ENCODE data around the gene VARS1.

VARS1 gene

DNA sequence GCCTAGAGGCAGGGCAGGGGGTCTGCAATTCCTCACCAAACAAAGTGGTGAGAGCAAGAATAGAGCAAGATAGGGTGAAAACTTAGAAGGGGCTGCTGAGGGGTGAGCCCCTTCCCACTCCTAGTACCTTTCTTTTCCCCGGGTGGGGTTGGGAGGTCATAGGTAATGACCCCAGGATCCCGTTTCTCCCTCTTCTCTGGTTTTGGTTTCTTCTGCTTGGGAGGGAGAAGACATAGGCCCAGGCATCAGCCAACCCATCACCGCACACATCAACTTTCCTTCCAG is 3.5 kb downstream of the VARS1 start:
- DNase-seq = no peak

DNA sequence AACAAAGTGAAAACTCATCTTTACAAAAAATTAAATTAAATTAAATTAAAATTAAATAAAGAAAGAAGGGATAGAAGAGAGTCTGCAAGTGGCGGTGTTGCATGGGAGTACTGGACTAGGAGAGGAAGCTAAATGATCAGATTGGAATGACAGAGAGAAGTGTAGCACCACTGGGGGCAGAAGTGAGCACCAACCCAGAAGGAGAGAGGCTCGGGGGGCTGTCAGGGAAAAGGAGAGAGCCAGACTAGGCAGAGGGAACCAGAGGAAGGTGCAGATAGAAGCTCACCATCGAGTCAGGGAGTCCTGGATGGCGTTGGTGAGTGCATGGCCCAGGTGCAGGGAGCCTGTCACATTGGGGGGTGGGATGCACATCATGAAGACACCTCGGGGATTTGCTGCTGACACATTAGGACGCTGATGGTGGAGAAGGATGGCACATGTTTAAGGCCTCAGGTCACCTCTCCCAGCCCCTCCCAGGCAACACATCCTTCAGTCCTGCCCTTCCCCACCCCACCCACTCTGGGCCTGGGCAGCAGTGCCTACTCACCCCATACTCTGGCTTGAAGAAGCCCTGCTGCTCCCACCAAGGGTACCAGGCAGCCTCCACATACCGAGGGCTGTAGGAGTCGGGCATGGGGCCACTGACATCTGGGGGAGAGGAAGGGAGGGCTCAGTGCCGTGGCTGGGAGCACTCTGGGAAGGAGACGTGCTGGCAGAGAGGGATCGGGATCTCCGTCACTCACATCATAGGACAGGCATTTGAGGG is 4.0 kb downstream of the VARS1 start:
- peak; percentile 83 for DNase-seq

DNA sequence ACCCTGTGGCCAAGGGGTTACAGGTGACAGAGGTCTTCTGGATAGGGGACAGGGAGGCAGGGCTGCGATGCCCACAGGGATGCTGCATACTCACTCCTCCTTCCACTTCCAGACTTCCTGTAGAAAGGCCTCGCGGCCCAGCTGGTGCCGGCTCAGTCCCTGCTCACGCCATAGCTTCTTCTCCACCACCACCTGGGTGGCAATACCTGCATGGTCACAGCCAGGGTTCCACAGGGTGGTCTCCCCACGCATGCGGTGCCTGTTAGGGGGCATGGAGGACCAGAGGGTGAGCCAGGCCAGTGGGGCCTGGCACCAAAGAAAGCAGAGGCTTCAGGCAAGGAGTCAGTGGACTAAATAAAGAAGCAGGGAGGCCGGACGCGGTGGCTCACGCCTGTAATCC is 10.1 kb downstream of the VARS1 start:
- no peak for DNase-seq

DNA sequence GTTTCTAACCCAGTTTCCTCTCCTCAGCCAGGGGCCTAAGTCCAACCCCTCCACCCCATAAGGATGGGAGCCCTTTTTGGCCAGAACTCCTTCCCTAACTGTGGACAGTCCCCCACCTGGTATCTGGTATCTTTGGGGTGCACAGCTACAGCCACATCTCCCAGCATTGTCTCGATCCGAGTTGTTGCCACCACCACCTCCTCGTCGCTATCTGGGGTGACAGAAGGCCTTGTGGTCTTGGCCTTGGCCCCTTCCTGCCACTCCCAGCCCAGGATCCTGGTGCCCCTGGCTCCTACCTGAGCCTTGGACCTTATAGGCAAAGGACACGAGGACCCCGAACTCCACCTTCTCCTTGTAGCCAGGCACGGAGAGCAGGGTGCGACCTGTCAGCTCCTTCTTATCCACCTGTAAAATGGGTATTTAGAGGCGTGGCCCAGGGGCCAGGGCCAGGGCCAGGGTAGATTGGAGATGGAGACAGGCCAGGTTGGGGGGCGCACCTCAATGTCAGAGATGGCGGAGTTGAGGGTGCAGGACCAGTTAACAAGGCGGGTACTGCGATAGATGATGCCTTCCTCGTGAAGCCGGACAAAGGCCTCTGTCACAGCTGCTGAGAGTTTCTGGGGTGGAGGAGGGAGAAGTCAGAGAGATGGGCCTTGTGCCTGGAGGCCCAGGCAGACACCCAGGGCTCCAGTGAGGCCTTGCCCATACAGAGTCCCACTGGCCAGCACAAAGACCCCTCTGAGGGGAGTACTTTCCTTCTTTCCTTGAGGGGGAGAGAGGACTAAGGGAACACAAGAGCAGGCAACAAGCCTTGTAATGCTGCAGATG is 11.2 kb downstream of the VARS1 start:
- no peak for DNase-seq

DNA sequence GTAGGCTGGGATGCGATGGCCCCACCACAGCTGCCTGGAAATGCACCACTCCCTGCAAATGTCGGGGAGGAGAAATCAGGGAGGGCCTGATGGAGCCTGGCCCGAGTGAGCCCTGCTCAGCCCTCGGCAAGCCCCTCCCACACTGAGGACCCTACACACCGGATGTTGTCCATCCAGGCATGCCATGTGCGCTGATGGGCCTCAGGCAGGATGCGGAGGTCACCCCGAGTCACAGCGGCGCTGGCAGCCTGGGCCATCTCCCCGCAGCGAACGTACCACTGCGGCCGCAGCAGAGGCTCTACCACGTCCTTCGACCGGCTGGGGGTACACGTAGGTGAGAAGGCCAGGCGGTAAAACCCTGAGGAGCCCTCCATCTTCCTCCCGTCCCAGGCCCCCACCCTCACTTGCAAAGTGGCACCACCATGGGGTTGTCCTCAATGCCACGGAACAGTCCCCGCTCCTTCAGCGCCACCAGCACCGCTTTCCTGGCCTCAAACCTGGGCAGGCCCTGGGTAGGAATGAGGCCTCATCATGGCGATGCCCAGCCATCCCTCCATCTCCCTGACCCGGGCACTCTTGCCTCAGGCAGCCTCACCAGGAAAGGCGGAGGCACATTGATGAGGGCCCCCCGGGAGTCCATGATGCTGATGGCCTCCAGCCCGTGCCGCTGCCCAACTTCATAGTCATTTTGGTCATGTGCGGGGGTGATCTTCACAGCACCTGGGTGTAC is 13.3 kb downstream of the VARS1 start:
- no peak for DNase-seq

DNA sequence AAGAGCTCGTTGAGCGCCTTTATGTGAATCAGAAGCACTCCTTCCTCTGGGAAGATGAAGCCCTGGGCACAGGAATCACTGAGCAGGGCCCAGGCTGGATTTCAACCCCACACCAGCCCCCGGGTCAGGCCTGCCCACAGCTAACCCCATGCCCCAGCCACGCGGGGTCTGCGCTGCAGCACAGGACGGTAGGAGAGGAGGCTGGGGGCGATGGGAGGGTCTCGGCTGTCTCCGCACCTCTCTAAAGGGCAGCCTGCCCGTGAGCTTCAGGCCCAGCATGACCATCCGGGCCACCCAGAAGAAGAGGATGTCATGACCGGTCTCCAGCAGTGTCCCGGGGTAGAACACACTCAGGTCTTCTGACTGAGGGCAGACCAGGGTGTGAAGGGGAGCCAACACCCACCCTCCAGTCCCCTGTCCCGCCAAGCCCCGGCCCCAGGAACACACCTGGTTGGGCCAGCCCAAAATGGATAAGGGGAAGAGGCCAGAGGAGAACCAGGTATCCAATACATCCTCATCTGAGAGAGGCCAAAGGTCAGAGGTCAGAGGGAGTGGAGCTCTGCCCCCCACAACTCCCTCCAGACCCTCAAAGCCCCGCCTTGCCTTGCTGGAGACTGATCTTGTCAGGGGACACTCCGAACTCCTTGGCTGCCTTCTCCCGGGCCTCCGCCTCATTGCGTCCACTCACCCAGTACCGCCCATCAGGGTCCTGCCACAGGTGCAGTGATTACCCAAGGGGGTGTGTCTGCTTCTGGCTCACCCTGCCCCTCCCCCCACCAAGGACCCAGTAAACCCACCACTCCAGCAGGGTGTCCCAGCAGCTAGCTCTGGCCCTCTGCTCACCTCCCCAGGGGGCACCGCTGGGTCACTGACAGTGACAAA is 14.1 kb downstream of the VARS1 start:
- DNase-seq = no peak

DNA sequence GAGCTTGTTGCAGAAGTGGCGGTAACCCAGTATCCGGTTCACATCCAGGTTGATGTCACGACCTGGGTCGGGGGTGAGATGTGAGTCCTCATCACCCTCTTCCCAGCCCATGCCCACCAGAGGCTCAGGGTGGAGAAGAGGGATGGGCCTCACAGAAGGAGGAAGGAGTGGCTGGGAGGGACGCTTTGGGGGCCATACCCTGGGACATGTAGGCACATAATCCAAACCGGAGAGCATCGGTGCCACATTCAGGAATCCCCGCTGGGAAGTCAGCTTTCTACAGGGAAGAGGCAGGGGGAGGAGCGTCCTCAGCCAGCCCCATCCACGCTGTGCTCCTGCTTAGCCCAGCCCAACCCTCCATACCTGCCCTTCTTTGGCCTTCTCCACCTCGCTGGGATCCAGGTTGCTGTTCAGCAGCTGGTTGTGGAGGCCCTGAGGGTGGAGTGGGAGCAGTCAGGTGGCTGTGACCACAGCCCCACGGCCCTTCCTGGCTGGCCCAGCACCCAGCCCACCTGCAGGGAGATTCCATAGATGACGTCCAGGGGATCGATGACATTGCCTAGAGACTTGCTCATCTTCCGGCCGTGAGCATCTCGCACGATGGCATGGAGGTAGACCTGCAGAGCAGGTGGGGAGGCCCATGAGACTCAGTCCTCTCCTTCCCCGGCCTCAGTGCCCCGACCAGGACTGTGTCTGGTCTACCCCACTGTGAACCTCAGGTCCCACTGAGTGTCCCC is 14.9 kb downstream of the VARS1 start:
- no peak for DNase-seq

DNA sequence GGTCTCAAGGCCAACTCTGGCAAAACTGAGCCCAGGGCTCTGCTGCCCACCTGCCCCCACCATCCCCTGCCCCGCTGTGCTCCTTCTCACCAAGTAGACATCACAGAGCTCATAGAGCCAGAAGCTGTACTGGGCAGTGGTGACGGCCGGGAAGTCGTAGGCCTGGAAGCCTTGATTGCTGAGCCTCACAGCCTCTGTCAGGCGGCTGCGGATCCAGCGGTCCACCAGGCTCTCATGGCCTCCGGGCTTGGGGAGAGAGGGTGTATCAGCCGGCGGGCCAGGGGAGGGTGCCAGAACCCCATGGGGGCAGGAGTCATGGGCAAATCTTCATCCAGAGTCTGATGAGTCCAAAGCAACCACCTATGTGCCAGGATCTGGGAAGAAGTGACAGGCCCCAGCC is 15.6 kb downstream of the VARS1 start:
- DNase-seq = no peak

DNA sequence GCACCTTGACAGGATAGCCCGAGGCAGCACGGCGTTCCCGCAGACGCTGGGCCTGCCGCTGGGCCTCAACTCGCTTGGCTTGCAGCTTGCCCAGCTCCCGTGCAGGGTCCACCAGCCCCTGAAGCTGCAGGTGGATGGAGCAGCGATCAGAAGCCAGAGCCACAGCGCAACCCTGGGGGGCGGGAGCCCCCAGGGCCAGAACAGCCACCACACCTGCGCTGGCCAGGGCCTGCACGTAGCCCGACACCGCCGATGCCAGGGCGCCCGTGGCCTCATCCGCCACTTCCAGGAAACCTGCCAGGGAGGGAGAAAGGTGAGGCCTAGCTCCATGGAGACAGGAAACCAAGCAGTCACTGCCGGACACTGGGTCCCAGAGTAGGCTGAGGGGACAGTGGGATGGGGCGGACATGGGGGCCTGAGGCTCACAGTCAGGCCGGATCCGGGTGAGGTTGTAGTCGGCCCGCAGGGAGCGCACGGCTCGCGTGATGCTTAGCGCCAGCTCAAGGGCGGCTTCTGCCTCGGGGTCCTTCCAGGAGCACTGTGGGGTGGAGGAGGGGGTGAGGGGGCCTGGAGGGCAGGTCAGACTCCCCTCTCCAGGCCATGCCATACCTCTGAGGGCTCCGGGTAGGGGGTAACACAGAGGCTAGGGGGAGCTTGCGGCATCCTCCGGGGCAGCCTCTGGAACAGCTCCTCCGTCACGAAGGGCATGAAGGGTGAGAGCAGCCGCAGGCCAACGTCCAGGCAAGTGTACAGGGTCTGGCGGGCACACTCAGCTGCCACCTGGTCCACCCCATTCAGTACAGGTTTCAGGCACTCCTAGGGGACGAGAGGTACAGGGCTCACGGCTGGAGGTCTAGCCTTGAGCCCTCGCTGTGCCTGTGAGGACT is 16.3 kb downstream of the VARS1 start:
- no peak for DNase-seq

DNA sequence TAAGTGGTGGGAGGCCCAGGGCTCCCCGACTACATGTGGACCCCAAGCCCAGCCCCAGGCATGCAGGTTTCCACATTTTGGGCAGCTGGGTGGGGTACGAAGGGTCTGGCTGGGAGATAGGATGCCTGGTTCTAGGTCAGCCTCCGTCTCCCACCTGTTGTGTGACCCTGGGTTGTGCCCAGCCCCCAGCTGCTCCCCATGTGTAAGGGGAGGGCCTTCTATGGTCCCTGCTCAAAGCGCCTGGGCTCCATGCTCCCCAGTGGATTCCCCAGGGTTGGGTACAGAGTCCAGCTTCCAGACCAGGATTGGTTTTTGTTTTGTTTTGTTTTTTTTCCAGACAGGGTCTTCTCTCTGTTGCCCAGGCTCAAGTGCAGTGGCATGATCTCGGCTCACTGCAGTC is 17.4 kb downstream of the VARS1 start:
- DNase-seq = no peak

DNA sequence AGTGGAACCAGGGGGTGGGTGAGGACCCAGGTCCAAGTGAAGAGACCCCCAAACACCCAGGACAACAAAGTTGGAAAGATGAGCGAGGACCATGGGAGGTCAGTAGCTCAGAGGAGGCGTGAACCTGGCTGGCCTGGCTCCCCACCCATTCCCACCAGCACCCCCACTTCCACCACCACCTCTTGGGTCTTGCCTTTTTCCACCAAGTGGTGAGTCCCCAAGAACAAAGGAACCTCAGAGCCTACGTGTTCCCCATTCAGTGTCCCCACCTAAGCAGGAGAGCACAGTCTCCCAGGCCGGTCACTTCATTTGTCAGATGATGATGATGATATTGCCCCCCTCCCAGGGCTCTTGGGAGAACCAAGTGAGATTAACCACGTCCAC is 17.9 kb downstream of the VARS1 start:
- no peak for DNase-seq

DNA sequence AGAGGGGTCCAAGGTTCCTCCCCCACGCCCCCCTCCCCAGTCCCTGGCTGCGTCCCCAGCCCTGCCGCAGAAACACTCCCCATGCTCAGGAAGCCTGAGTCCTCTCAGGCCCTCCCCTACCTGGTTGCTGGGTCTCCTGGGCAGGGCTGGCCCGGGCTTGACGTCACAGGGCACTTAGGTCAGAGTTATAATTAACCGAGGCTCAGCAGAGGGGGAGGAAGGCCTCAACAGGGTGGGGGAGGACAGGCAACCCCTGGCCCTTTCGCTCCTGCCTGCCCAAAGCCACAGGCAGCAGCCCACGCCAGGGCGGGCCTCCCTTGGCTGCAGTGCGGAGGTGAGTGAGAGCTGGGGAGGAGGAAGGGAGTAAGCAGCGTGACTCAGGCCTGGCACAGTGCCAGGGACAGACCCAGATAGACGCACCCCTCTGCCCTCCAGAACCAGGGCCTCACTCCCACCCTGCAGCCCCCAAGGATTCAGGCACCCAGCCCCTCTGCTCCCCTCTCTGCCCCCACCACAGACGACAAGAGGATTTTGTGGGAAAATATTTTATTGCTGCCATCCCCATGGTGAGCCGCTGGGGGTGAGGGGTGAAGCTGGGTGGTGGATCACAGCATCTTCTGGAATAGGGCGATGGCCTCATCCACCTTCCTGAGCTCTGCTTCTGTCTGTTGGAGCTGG is 18.4 kb downstream of the VARS1 start, which contains the start of gene VWA7:
Gene VWA7 (minus strand): TSS at position 340 of the 678 bp plus-strand sequence. CDS start 549 bp downstream, outside the sequence.
- peak; percentile 98 for DNase-seq

DNA sequence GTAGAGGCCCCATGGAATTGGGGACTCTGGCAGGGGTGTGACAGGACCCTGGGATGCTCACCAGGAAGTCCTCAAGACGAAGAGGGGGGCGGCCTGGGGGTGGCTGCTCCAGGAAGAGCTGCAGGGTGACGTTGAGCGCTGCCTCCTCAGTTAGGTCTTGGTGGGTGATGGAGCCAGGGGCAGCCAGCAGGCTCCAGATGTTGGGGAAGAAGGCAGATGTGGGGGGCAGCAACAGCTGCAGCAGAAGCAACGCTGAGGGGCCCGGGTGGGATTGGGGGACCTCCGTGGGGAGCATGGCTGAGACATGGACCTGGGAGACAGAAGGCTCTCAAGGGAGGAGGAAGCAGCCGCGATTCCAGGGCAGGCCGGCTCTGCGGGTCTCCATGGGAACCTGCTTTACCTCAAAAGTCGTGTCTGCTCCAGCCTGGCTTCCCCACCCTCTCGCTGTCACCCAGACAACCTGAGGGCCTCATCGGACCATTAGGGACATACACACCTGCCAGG is 19.0 kb downstream of the VARS1 start:
- peak; percentile 88 for DNase-seq

DNA sequence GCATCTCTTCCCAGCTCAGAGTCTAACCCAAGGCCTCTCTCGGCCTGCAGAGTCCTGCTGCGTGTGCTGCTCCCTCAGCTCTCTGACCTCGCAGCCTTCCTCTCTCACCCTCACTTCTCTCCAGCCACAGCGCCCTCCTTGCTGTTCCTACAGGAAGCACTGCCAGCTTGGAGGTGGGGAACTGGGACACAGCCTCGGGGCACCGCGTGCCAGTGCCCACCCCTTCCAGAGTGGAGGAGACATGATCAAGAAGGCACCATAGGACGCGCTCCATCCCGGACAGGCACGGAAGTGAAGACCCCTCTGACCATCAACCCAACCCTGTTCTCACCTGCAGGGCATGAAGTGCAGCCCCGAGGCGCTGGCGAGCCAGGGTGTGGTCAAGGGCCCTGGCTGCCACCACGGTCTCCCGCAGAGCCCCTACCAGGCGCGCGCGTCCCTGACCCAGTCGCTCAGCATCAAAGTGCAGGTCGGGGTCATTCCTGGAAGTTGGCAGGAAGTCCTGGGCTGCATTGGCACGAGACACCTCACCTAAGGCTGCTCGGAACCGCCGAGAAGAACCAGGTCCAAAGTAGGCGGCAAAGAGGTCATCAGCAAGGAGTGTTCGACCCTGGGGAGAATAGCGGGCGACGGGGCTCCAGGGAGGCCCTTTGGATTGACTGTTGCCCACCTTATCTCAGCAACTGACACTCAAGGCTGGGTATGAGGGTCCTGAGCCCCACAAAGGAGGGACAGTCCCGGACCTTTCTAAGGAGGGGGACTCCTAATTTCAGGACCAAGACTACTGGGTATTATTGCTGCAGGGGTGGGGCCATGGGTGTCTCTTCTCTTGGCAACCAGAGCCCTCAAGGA is 19.7 kb downstream of the VARS1 start:
- DNase-seq = no peak

DNA sequence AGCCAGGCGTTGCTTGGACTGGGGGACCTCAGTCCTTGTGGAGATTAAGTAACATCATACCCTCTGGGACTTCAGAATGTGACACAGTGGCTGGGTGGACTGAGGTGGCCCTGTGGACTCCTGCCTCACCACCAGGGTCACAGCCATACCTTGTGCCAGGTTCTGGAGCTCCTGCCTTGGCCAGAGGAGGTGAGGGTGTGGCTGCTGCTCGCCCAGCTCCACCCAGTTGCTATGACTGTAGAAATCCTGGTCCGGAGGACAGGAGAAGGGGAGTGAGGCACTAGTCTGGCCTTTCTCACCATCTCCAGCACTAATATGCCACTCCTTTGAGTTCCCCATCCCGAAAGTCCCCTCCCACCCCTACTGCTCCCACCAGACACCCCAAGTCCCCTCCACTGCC is 20.4 kb downstream of the VARS1 start:
- DNase-seq = no peak

DNA sequence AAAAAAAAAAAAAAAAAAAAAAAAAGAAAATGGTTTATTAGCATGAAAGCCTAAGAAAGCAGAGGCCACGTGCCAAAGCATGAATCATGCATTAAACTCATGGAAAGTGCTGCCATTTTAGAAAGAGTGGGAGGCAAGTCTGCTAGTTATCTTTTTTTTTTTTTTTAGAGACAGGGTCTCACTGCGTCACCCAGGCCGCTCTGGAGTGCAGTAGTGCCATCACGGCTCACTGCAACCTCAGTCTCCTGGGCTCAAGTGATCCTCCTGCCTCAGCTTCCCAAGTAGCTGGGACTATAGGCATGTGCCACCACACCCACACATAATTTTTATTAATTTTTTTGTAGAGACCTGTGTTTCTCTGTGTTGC is 23.6 kb downstream of the VARS1 start:
- no peak for DNase-seq

DNA sequence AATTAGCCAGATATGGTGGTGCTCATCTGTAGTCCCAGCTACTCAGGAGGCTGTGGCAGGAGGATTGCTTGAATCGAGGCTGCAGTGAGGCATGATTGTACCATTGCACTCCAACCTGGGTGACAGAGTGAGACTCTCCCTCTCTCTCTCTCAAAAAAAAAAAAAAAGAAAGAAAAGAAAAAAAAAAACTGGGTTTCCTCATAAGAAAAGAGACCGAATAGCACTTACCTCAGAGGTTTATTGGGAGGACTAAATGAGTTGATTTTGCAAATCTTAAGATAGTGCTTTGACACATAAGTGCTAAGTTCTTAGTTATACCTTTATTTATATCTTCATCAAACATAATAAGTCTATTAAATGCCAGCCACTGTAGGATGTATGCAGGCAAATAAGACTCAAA is 24.7 kb downstream of the VARS1 start:
- DNase-seq = no peak

DNA sequence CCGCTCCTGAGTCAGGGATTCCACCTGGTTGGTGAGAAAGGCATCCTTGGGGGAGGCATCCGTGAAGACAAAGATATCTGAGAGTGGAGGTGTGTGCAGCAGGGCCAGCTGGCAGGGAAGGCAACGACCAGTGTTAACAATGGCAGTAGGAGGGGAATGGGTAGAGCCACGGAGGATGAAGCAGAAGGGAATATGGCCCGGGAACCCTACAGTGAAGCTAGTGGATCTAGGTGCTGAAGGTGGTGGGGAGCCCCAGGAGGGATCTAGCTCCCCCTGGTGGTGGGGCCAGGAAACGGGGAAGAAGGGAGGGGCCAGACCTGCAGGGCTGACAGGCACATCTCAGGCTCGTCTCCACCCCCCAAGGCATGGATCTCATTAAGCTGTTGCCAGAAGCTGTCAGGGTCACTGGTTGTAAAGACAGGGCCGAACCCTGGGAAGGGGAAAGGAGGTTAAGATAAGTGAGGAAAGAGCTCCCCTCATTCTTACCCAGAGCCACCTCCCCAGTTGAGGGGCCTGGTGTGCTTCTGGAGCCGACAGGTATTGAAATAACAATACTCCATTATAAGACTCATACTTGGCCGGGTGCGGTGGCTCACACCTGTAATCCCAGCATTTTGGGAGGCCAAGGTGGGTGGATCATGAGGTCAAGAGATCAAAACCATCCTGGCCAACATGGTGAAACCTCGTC is 25.7 kb downstream of the VARS1 start:
- peak; percentile 96 for DNase-seq
